DND-41 (cell line): ENCODE data around the gene NPAS2.

ENCODE experiments used
- ATAC-seq: fragments of 200-7000 bp; cut with Tn5 transposase; 3 replicates; pipeline ENCODE4 v1.9.1; 2021; ENCODE audit warnings: low read depth; ENCODE audit not compliant: insufficient read depth
- DNase-seq: peaks from one replicate; pipeline ENCODE4 v3.0.0-alpha.2; 2020
- H2AFZ ChIP-seq: 2 replicates; pipeline ENCODE4 v1.6.0; 2012; ENCODE audit warnings: low read depth, low read length
- H3K27ac ChIP-seq: 2 replicates; pipeline ENCODE4 v1.5.1; 2012; ENCODE audit warnings: low read length, inconsistent platforms
- H3K27me3 ChIP-seq: fragments of 200-600 bp; sonication (generic); 2 replicates; pipeline ENCODE4 v1.6.0; 2012; ENCODE audit warnings: low read length, mild to moderate bottlenecking, inconsistent platforms; ENCODE audit not compliant: insufficient read depth, poor library complexity
- H3K36me3 ChIP-seq: 2 replicates; pipeline ENCODE4 v1.5.1; 2012; ENCODE audit warnings: low read length, inconsistent platforms; ENCODE audit not compliant: insufficient read depth
- H3K4me1 ChIP-seq: 2 replicates; pipeline ENCODE4 v1.5.1; 2012; ENCODE audit warnings: mild to moderate bottlenecking, low read length; ENCODE audit not compliant: insufficient read depth
- H3K4me2 ChIP-seq: 2 replicates; pipeline ENCODE4 v1.6.0; 2012; ENCODE audit warnings: mild to moderate bottlenecking, moderate library complexity, low read length, inconsistent platforms; ENCODE audit not compliant: insufficient read depth
- H3K4me3 ChIP-seq, 2 experiments: fragments of 200-600 bp in 1 of 2; shearing (Covaris generic) in 1 of 2; 2 replicates each; pipeline ENCODE4 v1.5.1; 2012 to 2016; ENCODE audit warnings: inconsistent platforms in 2 of 2, low read length in 2 of 2, mild to moderate bottlenecking in 2 of 2, low read depth in 1 of 2, moderate library complexity in 1 of 2
- H3K79me2 ChIP-seq: 2 replicates; pipeline ENCODE4 v1.6.0; 2012; ENCODE audit warnings: low read length, inconsistent platforms; ENCODE audit not compliant: insufficient read depth
- H3K9ac ChIP-seq: 2 replicates; pipeline ENCODE4 v1.6.0; 2012; ENCODE audit warnings: low read depth, mild to moderate bottlenecking, inconsistent platforms, low read length, moderate library complexity
- H3K9me3 ChIP-seq: 2 replicates; pipeline ENCODE4 v1.5.1; 2012; ENCODE audit warnings: low read length, moderate library complexity, mild to moderate bottlenecking, inconsistent platforms; ENCODE audit not compliant: insufficient read depth, severe bottlenecking
- H4K20me1 ChIP-seq: 2 replicates; pipeline ENCODE4 v1.6.0; 2012; ENCODE audit warnings: low read length; ENCODE audit not compliant: insufficient read depth
- EZH2 ChIP-seq: IDR thresholded peaks from 3 replicates; pipeline ENCODE4 v1.6.1; 2012; ENCODE audit warnings: borderline replicate concordance, low read depth, mild to moderate bottlenecking, moderate library complexity, low read length, inconsistent platforms; ENCODE audit not compliant: severe bottlenecking
- TF ChIP-seq, protein P1 (sequence below): IDR thresholded peaks from 2 replicates; pipeline ENCODE4 v1.5.1; 2012; ENCODE audit warnings: borderline replicate concordance, low read length, moderate library complexity, mild to moderate bottlenecking; ENCODE audit not compliant: poor library complexity, severe bottlenecking; ENCODE audit errors: extremely low read depth

The NPAS2 gene

DNA sequence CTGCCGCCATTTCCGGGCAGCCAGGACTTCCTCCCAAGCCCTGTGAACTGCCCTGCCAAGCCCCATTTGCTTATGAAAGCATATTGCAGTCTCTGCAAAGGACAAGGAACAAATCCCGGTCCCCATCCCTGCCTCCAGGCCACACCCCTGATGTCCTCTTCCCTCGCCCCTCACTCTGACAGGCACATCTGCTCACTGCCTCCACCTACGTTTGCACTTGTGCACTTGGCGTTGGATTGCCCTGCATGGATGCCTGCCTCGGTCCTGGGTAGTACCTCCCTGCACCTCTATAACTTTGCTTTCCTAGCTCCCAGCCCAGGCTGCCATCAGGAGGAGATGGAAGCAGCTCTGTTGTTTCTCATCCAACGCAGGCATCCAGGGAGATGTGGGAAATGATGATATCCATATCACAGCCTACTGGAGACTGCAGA, 162.5 kb downstream of the NPAS2 start:
- no peak for DNase-seq
- Histone ChIP-seq H3K9ac (no peak overlapping the region), H3K27ac (no peak overlapping the region), H3K9me3 (no peaks in the 10 kb centered on the region), H3K4me1 (no peaks in the 10 kb centered on the region), H3K27me3 (no peaks in the 10 kb centered on the region), H3K79me2 (no peaks in the 10 kb centered on the region), H2AFZ (no peak overlapping the region), H3K4me3 (no peak overlapping the region), H3K36me3 (no peaks in the 10 kb centered on the region), H4K20me1 (0 out of 2 replicates have a peak, but pooled peaks cover 3% of the 10 kb centered on the region), H3K4me2 (no peak overlapping the region)
- ATAC-seq: no peak
- TF ChIP-seq EZH2: no peak
- TF ChIP-seq, protein P1, sequence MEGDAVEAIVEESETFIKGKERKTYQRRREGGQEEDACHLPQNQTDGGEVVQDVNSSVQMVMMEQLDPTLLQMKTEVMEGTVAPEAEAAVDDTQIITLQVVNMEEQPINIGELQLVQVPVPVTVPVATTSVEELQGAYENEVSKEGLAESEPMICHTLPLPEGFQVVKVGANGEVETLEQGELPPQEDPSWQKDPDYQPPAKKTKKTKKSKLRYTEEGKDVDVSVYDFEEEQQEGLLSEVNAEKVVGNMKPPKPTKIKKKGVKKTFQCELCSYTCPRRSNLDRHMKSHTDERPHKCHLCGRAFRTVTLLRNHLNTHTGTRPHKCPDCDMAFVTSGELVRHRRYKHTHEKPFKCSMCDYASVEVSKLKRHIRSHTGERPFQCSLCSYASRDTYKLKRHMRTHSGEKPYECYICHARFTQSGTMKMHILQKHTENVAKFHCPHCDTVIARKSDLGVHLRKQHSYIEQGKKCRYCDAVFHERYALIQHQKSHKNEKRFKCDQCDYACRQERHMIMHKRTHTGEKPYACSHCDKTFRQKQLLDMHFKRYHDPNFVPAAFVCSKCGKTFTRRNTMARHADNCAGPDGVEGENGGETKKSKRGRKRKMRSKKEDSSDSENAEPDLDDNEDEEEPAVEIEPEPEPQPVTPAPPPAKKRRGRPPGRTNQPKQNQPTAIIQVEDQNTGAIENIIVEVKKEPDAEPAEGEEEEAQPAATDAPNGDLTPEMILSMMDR: no peak

DNA sequence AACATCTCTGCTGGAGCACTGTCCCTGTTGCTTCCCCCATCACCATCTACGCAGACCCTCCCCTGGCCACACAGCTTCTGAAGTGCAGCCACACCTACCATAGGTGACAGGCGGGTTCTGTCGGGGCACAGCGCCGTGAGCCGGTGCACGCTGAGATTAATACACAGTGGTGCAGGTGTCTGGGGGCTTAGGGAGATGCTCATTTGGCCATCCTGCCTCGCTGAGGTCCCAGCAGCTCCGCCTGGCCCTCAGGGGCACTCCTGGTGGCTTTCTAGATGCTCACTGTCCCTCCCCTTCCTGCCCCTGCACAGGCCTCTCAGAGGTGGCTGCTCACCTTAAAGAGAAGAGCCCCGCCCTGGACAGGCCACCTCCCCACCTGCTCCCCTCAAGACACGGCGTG, 163.3 kb downstream of the NPAS2 start:
- Histone ChIP-seq H3K27ac (no peak overlapping the region), H3K4me2 (no peak overlapping the region), H3K4me1 (no peaks in the 10 kb centered on the region), H3K4me3 (no peak overlapping the region), H3K9ac (no peak overlapping the region), H4K20me1 (0 out of 2 replicates have a peak, but pooled peaks cover 3% of the 10 kb centered on the region), H3K27me3 (no peaks in the 10 kb centered on the region), H3K79me2 (no peaks in the 10 kb centered on the region), H3K9me3 (no peaks in the 10 kb centered on the region), H3K36me3 (no peaks in the 10 kb centered on the region), H2AFZ (no peak overlapping the region)
- ATAC-seq (no peak), DNase-seq (no peak)
- TF ChIP-seq EZH2: no peak
- TF ChIP-seq, protein P1: no peak

DNA sequence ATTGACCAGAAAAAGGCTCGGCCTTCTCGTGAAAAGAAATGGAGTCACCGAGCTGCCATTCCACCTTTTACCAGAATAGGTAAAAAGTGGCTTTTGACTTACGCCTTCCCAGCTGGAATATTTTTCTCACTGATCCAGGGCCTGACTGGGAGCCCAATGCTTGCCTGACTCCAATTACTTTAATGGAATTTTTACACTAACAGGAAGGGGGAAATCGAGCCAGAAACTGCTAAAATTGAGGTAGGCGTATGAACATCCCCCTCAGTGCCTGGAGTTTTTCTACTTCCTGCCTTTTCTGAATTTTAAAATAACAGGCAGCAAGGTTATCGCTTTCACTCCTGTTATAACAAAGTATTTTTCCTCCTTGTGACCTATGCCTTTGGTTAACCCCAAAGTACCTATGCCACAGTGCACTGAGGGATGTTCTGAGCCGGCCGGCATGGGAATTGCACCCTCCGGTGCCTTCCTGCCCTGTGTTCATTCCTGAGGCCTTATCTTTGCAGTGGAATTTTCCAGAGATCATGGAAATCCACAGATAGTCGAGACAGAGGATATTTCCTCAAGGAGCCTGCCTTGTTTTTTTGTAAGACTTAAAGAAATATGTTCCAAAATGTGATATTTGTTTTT, 163.9 kb downstream of the NPAS2 start:
- Histone ChIP-seq H3K27ac (no peak overlapping the region), H3K27me3 (no peaks in the 10 kb centered on the region), H3K36me3 (no peaks in the 10 kb centered on the region), H3K9me3 (no peaks in the 10 kb centered on the region), H3K9ac (no peak overlapping the region), H2AFZ (no peak overlapping the region), H3K4me3 (no peak overlapping the region), H3K79me2 (no peaks in the 10 kb centered on the region), H4K20me1 (0 out of 2 replicates have a peak, but pooled peaks cover 3% of the 10 kb centered on the region), H3K4me1 (no peaks in the 10 kb centered on the region), H3K4me2 (no peak overlapping the region)
- DNase-seq: no peak
- TF ChIP-seq EZH2: no peak
- TF ChIP-seq, protein P1: no peak
- no peak for ATAC-seq

DNA sequence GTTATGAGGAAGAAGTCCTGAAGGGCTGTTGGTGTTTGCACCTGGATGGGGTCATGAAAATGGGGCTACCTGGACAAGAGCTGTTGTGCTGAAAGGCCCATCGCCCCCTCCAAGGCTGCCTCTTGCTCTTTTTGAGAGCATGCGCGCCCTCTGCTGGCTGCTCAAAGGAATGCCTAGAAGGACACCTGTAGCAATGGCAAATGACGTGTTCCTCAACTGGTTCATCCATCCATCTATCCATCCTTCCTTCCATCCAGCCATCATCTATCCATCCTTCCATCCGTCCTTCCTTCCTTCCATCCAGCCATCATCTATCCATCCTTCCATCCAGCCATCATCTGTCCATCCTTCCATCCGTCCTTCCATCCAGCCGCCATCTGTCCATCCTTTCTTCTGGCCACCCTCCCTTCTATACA, 165.0 kb downstream of the NPAS2 start:
- H3K9me3 ChIP-seq: no peaks in the 10 kb centered on the region
- TF ChIP-seq EZH2: no peak
- TF ChIP-seq, protein P1: peak; percentile 98
- H3K4me2 ChIP-seq: no peak overlapping the region
- H3K36me3 ChIP-seq: no peaks in the 10 kb centered on the region
- ATAC-seq (peak; percentile 95), DNase-seq (peak; percentile 77)
- no peak overlapping the region for H2AFZ ChIP-seq
- H3K4me3 ChIP-seq: no peak overlapping the region
- no peaks in the 10 kb centered on the region for H3K79me2 ChIP-seq
- no peaks in the 10 kb centered on the region for H3K4me1 ChIP-seq
- no peaks in the 10 kb centered on the region for H3K27me3 ChIP-seq
- H3K27ac ChIP-seq: no peak overlapping the region
- 0 out of 2 replicates have a peak, but pooled peaks cover 3% of the 10 kb centered on the region for H4K20me1 ChIP-seq
- no peak overlapping the region for H3K9ac ChIP-seq
